Bronchial epithelial cell (primary cell): Measurements from ENCODE around the gene FCRL6. TPM values are rescaled to one million over a fixed set of nuclear protein-coding genes. Genes with fewer than 3 reads are reported as not detected.

Experiments
- DNase-seq: peaks from one replicate; pipeline ENCODE4 v3.0.0-alpha.2; 2010; ENCODE audit warnings: low read depth
- FAIRE-seq: peaks from 2 replicates; lab custom pipeline; 2011; peaks lifted over from hg19 to GRCh38; lab: Jason Lieb, UNC
- H3K27me3 ChIP-seq: 2 replicates; pipeline ENCODE4 v1.5.1; 2011; ENCODE audit warnings: low read length; ENCODE audit not compliant: control insufficient read depth, insufficient read depth
- H3K36me3 ChIP-seq: 2 replicates; pipeline ENCODE4 v1.5.1; 2011; ENCODE audit warnings: low read length; ENCODE audit not compliant: control insufficient read depth, insufficient read depth
- H3K4me3 ChIP-seq: 2 replicates; pipeline ENCODE4 v1.5.1; 2011; ENCODE audit warnings: mild to moderate bottlenecking, low read depth, low read length, control low read depth
- total RNA-seq: library from RNA; depleted of rRNA; stranded (reverse); fragments of >200 nt; gene quantifications from 2 replicates; pipeline ENCODE4 v1.2.1, GENCODE V29; 2014
- TF ChIP-seq, protein P1 (sequence below): IDR thresholded peaks from 2 replicates; pipeline ENCODE4 v1.5.1; 2011; ENCODE audit warnings: mild to moderate bottlenecking, moderate library complexity, low read length, control low read depth, inconsistent platforms; ENCODE audit not compliant: insufficient read depth, severe bottlenecking

The FCRL6 gene
- total RNA-seq, 1 donor from 2014 or later: not detected

- Histone ChIP-seq H3K27me3 (peaks cover 3% of the 10 kb centered on the region), H3K36me3 (no peaks in the 10 kb centered on the region), H3K4me3 (no peak overlapping the region)
- DNase-seq: no peak
- no peak for FAIRE-seq
- TF ChIP-seq, protein P1, sequence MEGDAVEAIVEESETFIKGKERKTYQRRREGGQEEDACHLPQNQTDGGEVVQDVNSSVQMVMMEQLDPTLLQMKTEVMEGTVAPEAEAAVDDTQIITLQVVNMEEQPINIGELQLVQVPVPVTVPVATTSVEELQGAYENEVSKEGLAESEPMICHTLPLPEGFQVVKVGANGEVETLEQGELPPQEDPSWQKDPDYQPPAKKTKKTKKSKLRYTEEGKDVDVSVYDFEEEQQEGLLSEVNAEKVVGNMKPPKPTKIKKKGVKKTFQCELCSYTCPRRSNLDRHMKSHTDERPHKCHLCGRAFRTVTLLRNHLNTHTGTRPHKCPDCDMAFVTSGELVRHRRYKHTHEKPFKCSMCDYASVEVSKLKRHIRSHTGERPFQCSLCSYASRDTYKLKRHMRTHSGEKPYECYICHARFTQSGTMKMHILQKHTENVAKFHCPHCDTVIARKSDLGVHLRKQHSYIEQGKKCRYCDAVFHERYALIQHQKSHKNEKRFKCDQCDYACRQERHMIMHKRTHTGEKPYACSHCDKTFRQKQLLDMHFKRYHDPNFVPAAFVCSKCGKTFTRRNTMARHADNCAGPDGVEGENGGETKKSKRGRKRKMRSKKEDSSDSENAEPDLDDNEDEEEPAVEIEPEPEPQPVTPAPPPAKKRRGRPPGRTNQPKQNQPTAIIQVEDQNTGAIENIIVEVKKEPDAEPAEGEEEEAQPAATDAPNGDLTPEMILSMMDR: no peak
Measured at GRCh38 chr1:159799446-159799985, 2.6 kb upstream of the FCRL6 start.

DNA sequence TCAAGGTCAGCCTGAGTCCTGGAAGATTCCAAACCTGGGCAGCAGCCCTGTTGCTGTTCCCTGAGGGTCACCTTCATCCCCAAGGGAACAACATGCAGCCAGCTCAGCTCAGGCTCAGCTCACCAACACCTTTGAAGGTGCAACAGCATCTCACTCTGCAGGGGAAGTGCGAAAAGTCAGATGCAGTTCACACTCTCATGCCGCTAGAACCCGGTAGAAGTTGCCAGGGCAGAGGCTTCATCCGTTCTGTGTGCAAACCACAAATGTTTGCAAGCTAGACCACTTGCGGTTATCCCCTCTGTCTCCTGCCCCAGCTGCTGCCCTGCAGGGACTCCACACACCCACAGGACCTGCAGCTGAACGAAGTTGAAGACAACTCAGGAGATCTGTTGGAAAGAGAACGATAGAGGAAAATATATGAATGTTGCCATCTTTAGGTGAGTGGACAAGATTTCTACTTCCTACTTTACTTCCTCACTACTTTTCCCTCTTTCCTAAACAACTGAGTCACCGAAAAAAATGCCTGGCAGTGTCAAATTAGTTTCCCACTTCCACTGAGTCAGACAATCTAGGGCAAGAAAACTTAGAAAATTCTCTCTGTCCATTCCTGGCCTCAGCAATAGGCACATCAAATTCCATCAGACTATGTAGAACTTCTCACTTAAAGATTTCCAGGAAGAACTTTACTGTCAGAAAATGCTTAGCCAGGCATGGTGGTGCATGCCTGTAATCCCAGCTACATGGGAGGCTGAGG lies 1.8 kb upstream of the FCRL6 start:
- no peak overlapping the region for H3K4me3 ChIP-seq
- H3K36me3 ChIP-seq: no peaks in the 10 kb centered on the region
- no peak for FAIRE-seq
- no peak for DNase-seq
- TF ChIP-seq, protein P1: no peak
- peaks cover 3% of the 10 kb centered on the region for H3K27me3 ChIP-seq

DNA sequence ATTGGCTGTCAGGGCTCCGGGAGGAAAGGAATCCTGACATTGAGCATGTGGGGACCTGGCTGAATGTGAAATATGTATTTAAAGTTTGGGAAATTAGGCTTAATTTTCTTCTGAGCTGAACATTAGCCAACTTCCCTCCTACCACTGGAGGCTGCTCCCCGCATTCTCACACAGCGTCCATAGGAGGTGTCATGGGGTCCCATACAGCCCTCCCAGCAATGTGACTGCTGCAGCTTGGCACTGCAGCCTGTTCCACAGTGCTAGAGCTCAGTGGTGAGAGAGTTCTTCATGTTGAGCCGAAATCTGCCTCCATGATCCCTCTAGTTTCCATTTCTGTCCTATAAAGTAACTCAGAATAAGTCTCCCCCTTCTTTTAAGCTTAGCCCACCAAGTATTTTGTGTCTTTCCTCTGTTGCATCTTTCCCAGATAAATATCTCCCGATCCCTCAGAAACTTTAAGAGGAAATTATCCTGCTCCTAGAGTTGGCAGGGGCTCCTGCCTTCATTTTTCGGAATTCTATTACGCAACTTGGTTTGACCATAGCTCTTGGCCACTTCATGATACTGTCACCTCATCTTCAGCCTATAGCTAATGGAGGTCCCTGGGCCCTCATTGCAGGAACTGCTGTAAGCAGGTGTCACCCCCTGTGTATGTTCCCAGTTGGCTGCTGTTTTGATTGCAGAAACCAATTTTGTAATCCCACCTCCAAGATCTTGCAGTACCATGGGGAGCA lies 2.0 kb downstream of the FCRL6 start:
- TF ChIP-seq, protein P1: no peak
- H3K4me3 ChIP-seq: no peak overlapping the region
- no peak for DNase-seq
- no peaks in the 10 kb centered on the region for H3K27me3 ChIP-seq
- no peaks in the 10 kb centered on the region for H3K36me3 ChIP-seq
- FAIRE-seq: no peak

DNA sequence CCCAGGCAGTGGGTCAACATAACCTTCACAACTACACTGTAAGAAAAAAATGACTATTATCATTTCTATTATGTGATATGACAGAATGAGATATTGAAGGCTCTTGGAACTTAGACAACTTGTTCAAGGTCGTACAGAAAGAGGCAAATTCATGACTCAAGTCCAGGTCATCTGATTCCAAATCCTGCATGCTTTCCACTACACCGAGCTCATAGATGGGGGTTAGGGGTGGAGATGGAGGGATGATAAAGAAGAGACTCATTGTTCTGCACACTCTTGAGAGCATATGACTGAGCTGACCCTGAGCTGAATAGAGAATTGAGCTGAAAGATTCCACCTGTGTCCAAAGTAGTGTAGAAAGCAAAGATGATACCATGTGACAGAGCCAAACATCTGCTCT lies 2.8 kb downstream of the FCRL6 start:
- H3K36me3 ChIP-seq: no peaks in the 10 kb centered on the region
- H3K4me3 ChIP-seq: no peak overlapping the region
- FAIRE-seq (no peak), DNase-seq (peak; percentile 50)
- TF ChIP-seq, protein P1: no peak
- no peaks in the 10 kb centered on the region for H3K27me3 ChIP-seq

DNA sequence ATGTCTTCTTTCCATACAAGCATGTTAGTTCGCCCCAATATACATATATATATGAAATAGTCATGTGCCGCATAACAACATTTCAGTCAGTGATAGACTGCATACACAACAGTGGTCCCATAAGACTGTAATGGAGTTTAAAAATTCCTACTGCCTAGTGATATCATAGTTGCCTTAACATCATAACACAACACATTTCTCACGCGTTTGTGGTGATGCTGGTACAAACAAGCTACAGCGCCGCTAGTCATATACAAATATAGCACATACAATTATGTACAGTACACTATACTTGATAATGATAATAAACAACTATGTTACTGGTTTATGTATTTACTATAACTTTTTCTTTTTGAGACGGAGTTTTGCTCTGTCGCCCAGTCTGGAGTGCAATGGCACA lies 13.8 kb downstream of the FCRL6 start:
- Histone ChIP-seq H3K27me3 (no peaks in the 10 kb centered on the region), H3K4me3 (no peak overlapping the region), H3K36me3 (no peaks in the 10 kb centered on the region)
- no peak for DNase-seq
- FAIRE-seq: no peak
- TF ChIP-seq, protein P1: no peak
